ENCODE data around the gene HYAL3.
A peak's percentile ranks its signal among the peaks of the same experiment; 100 is the strongest.
"Not testable (repeated sequence)": the region's sequence is repeated elsewhere in the genome, so short reads cannot be mapped to it uniquely, and the experiment has no call there.

HYAL3 gene

DNA sequence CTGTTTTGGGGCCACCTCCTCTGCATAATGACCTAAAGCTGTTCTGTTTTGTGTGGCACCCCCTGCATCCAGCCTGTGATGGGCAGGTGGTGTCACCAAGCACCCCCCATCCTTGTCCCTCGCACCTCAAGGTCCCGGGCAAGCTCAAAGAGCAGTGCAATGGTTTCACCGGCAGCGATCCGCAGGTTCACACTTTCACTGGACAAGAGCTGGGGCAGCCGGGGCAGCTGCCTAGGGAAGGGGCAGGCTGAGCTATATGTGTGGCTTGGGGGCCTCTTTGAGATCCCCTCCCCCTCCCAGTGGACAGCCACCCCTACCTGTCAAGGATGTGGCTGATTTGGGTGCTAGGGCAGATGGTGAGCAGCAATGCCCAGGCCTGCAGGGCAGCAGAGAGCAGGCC is 10.1 kb downstream of the HYAL3 start:
- DNase-seq = no peak

DNA sequence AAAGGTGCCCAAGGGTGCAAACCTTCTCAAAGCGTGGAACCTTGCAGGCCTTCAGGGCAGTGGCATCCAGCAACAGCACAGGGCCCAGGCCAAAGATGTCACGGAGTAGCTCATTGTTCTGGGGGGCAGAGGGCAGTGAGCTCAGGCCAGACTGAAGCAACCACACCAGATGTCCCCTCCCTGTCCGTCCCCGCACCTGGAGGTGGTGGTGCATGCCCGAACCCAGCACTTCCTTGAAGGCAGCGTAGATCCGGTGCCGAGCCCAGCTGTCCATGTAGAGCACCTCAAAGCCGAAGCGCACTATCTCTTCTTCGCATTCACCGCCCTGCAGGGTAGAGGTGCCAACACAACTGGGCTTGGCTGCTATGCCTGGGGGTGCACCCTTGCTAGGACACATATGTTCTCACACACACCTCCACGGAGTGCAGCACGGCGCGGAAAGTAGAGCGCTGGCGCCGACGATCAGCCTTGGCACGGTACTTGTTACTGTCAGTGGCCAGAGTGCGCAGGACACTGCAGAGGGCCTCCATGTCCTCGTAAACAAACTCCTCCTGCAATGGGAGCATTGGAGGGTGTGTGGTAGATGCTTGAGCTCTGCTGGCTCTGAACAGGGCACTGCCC is 10.7 kb downstream of the HYAL3 start:
- DNase-seq = no peak

DNA sequence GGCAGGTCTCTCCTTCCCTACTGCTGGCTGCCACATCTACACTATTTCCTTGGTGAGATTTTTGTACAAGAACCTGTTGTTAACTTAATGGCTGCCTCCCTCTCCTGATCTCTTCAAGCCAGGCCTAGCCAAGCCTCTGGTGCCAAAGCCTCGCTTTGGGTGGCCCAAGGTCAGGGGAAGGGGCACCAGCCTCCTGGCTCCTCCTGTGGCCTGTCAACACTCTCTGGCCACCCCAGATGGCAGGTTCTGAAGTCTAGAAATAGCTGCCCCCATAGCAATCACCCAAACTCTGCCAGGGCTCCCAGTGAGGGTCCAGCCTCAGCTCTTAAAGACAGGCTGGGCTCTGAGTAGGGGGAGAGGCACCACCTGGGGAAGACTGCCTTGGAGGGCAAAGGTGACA is 11.9 kb downstream of the HYAL3 start:
- no peak for DNase-seq

DNA sequence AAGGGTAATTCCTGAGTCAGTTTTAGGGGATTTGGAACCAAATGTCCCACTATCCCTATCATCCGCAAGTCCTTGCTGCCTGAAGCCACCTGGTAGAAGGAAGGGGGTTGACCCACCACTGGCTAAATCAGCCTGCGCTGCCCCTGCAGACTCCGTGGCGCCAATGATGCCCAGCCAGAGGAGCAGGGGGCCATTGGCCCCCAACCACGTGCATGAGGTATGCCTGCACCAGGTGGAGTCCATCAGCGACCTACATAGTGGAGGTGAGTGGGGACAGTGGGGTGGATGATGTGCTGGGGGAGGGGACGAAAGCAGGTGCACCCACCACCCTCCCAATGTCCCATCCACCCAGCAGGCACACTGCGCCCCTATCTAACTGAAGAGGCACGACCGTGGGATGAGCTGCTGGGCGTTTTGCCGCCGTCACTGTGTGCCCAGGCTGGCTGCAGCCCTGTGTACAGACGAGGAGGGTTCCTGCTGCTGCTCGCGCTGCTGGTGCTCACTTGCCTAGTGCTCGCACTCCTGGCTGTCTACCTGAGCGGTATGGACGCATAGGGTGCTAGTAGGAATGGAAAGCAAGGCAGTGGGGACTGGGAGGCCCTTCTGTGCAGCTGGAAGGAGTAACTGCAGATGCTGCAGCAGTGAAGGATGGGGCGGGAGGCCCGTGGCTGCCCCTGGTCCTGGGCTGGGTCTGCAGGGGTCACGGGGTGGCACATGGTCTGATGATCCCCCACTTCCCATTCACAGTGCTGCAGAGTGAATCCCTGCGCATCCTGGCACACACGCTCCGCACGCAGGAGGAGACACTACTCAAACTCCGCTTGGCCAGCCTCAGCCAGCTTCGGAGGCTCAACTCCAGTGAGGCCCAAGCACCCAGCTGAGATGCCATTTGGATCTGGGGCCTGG is 12.6 kb downstream of the HYAL3 start:
- DNase-seq = no peak

DNA sequence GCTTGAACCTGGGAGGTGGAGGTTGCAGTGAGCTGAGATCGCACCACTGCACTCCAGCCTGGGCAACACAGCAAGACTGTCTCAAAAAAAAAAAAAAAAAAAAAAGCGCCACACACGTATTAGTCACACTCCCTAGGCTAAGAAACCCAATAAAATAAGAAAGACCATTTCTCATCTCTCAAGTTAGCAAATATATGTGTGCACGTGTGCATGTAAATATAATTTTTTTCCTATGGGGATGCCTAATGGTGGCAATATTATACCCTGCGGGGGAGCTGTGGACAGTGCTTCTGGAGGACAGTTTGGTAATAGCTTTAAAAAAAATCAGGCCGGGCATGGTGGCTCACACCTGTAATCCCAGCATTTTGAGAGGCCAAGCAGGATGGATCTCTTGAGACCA is 15.1 kb downstream of the HYAL3 start:
- DNase-seq = not testable (repeated sequence)

DNA sequence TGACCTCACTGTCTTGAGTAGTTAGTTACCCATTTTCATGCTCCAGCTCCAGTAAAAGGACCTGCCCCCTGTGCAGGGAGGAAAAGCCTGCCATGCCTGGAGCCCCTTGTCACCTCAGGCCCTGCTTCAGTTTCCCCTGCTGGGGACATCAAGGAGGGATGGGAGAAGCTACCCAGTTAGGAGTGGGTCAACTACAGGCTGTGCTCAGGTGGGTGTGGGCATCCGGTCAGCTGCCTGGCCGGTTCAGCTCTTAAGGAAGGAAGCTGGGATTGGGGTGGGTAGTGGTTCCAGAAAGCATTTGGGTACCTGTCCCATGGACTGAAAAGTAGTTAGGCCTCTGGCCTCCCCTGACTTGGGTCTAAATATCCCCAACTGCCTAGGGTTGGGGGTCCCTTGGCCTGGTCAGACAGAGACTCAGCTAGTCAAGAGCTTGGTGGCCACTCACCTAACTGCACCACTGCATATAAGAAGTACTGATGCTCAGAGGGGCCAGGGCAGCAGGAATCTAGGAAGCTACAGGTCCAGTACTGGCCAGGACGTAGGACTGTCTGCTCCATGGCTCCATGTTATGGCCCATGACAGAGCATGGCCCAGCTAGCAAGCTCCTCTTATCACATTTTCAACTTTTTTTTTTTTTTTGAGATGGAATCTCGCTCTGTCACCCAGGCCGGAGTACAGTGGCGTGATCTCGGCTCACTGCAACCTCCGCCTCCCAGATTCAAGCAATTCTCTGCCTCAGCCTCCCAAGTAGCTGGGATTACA is 19.8 kb downstream of the HYAL3 start:
- no peak for DNase-seq

DNA sequence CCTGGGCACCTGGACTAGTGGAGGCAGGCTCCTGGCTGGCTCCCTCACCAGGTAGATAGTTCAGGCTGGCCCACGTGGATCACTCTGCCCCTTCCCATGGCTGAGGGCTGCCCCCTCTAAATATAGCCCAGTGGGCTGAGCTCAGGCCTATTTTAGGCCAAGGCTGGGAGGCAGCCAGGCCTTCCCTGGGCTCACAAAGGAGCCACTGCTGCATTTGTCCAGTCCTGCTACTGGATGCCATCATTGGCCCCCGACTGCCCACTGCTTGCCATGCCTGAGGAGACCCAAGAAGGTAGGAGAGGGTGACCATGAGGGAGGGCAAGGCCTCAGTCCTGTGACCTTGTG is 20.4 kb downstream of the HYAL3 start, which contains the start of gene LSMEM2:
TSS of gene LSMEM2 (plus strand) at position 208 of the 345 bp plus-strand sequence. CDS start at position 235, 27 bp downstream.
- no peak for DNase-seq

DNA sequence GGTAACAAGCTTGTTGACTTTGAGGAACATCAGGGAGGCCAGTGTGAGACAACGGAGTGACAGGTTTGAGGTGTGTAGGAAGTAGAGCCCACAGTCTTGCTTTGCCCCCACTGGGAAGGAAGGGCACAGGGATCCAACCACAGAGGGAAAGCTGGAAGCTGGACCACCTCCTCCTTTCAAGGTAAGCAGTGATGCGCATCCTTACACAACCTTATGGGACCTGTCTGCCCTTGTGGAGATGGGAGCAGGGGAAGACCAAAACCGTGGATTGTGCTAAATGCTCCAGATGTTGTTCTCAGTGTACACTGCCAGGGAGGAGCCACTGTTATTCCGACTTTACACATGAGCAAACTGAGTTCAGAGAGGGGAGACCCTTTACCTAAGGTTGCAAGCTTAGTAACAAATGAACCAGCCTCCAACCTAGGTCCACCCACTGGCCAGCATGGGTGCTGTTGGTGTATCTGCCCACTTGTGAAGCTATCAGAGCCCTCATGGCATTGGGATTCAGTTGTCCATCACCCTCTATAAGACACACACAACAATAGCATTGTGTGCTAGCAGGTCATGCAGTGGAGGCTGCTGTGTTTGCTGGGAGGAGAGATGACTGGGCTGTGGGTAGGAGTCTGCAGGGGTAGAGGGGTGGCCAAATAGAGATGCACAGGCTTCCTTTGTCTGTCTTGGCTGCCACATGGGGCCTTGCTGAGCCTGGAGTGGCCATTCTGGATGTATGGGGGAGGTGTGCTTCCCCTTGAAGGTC is 20.9 kb downstream of the HYAL3 start:
- DNase-seq = no peak

DNA sequence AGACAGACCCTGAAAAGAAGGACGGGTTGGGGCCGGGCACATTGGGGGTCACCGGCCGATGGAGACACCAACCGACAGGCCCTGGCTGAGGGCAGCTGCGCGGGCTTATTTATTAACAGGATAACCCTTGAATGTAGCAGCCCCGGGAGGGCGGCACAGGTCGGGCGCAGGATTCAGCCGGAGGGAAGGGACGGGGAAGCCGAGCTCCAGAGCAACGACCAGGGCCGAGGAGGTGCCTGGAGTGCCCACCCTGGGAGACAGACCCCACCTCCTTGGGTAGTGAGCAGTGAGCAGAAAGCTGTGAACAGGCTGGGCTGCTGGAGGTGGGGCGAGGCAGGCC is 22.5 kb downstream of the HYAL3 start:
- no peak for DNase-seq

DNA sequence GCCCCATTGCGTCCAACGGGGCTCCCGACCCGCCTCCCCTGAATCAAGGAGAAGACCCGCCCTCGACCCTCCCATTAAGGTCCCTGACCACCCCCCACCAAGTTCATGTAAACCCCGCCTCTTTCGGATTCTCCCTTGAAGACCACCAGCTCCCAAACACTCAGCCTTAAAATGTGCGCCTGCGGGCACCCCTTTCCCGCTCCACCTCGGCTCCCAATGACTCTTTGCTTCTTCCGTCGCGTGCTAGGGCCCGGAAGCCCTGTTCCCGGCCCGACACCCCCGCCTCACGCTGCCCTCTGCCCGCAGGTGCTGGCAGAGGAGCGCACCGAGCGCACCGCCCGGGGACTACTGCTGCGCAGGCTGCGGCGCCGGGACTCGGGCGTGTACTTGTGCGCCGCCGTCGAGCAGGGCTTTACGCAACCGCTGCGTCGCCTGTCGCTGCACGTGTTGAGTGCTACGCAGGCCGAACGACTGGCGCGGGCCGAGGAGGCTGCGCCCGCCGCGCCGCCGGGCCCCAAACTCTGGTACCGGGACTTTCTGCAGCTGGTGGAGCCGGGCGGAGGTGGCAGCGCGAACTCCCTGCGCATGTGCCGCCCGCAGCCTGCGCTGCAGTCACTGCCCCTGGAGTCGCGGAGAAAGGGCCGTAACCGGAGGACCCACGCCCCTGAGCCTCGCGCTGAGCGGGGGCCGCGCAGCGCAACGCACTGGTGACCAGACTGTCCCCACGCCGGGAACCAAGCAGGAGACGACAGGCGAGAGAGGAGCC is 23.0 kb downstream of the HYAL3 start:
- DNase-seq = peak in 3 of 4 experiments; percentile 32 to 53 (median 42)

DNA sequence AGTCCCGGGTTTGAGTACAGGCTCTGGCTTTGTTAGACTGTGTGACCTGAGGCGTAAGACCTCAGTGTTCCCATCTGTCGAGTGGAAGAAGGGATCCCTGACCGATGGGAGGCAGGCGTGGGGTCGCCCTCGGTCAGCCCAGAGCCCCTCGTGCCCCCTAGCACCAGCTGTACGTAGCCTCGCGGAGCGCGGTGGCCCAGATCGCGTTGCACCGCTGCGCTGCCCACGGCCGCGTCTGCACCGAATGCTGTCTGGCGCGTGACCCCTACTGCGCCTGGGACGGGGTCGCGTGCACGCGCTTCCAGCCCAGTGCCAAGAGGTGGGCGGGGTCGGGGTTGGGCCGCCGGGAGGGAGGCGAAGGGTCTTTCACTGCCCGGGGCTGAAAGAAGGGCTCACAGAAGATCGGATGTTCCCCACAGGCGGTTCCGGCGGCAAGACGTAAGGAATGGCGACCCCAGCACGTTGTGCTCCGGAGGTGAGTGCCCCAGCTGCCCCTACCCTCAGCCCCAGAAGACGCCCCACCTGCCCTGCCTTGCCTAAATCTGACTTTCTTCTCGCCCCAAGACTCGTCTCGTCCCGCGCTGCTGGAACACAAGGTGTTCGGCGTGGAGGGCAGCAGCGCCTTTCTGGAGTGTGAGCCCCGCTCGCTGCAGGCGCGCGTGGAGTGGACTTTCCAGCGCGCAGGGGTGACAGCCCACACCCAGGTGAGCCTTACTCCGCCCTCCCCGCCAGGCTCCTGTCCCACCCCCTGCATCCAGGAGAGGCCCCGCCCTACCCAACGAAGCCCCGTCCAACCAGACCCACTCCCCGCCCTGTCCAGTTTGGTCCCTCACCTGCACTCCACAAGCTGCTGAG is 23.8 kb downstream of the HYAL3 start:
- peak in 1 of 4 experiments; percentile 38 for DNase-seq

DNA sequence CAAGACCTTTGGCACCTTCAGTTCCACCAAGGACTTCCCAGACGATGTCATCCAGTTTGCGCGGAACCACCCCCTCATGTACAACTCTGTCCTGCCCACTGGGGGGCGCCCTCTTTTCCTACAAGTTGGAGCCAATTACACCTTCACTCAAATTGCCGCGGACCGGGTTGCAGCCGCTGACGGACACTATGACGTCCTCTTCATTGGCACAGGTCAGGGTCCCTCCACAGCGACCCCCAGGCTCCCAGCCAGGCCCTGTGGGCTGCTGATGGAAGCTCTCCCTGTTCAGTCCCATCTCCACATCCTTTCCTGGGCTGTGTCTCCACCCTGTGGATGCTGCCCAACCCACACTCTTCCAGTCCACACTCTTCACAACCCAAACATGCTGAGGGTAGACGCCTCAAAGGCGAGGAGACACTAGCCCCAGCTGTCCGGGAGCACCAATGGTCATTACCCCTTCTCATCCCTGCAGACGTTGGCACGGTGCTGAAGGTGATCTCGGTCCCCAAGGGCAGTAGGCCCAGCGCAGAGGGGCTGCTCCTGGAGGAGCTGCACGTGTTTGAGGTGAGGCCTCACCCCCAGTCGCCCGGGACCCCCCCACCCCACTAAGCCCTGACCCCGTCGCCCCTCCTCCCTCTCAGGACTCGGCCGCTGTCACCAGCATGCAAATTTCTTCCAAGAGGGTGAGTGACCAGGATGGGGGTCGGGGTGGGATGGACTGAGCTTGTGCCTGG is 24.7 kb downstream of the HYAL3 start:
- peak; percentile 36 to 86 (median 63) for DNase-seq

DNA sequence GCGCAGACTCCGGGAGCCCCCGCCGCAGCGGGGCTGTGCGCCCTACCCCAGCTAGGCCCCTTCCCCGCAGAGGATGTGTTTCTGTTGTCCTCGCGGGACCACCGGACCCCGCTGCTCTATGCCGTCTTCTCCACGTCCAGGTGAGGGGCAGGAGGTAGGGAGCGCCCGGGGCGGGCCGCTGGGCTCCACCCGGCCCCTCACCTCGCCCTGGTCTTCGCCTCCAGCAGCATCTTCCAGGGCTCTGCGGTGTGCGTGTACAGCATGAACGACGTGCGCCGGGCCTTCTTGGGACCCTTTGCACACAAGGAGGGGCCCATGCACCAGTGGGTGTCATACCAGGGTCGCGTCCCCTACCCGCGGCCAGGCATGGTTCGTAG is 25.5 kb downstream of the HYAL3 start:
- no peak for DNase-seq

DNA sequence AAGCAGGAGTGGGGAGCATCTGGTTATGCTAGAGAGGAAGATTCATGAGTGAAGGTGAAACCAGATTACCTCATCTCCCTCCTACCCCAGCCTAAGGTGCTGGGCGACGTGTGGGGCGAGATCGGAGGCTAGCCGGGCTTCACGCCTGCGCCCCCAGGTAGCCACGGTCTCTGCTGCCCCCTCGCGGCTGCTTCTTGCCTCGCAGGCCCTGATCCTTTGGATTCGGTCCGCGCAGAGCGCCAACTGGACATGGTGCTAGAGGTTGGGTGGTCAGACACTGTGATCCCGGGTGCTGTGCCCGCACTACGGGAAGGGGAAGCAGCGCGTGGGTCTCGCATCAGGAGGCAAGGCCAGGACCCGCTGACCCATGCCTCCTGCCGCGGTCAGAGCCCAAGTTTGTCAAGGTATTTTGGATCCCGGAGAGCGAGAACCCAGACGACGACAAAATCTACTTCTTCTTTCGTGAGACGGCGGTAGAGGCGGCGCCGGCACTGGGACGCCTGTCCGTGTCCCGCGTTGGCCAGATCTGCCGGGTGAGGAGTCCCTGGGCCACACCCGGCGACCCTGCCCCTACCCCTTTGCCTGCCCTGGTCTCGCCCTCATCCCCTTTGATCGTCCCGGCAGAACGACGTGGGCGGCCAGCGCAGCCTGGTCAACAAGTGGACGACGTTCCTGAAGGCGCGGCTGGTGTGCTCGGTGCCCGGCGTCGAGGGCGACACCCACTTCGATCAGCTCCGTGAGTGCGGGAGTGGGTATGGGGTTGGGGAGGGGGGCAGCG is 26.1 kb downstream of the HYAL3 start:
- peak; percentile 84 to 96 (median 92) for DNase-seq

DNA sequence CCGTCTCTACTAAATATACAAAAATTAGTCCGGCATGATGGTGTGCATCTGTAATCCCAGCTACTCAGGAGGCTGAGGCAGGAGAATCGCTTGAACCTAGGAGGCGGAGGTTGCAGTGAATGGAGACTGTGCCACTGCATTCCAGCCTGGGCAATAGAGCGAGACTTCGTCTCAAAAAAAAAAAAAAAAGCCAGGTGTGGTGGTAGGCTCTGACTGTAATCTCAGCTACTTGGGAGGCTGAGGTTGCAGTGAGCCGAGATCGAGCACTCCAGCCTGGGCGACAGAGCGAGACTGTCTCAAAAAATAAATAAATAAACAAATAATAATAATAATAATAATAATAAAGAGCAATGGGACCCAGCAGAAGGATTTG is 26.7 kb downstream of the HYAL3 start:
- DNase-seq = not testable (repeated sequence)

DNA sequence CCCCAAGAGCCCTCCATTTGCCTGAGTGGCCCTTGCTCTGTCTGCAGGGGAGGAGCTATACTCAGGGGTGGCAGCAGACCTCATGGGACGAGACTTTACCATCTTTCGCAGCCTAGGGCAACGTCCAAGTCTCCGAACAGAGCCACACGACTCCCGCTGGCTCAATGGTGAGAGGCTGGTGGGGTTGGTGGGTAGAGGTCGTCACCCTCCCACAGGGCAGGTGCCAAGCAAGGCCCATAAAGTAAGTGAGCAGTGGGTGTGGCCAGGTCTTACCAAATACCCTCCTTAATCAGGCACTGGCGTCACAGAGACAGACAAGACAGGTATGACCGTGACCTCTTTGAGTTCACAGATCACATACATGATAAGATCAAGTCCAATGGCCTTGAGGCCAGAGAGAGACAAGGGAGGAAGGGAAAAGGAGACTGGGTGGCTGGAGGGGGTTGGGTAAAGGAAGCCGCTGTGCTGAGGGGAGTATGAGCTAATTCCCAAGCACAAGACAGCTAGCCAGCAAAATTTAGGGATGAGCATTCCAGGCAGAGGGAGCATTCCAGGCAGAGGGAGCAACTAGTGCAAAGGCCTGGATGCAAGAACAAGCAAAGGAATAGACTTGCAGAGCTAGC is 27.8 kb downstream of the HYAL3 start:
- DNase-seq = no peak

DNA sequence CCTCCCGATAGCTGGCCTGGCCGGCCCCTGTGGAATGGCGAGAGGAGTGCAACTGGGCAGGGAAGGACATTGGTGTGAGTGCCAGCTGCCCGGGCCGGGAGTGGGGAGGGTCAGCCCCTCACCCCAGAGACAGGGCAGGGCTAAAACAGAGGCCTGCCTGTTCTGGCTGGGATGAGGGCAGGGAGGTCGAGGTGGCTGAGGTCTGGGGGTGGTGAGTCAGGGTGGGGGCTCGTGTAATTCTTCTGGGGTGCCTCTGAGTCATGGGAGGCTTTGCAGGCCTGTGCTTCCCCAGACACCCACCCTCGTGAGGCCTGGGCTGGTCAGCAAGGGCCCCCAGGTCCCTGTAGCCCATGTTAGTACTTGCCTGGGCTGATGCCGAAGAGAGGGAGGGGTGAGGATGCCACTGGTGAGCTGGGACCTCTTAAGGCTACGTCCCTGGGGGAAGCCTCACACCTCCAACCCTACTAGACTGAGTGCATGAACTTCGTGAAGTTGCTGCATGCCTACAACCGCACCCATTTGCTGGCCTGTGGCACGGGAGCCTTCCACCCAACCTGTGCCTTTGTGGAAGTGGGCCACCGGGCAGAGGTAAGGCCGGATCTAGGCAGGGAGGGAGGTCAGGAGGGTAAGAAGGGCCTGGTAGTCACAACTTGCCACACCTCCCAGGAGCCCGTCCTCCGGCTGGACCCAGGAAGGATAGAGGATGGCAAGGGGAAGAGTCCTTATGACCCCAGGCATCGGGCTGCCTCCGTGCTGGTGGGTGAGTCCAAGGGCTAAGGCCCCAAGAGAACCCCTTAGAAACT is 28.6 kb downstream of the HYAL3 start:
- no peak for DNase-seq

DNA sequence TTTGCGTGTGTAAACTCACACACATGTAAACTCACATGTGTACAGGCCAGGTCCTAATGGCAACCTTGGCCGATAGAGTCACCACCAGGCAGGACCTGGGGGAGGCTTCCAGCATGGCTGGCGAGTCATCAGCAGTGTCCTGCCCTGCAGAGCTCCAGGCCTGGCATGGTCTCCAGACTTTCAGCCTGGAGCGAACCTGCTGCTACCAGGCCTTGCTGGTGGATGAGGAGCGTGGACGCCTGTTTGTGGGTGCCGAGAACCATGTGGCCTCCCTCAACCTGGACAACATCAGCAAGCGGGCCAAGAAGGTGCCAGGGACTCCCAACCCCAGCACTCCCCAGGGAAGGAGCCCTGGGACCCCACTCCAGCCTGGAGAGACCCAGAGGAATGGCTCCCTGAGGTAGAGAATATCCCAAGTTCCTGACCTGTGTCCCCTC is 29.2 kb downstream of the HYAL3 start:
- DNase-seq = no peak
